MM.1S (cell line): Measurements from ENCODE around the gene MACROD2.

ENCODE experiments used
- CTCF ChIP-seq: fragments of 300-600 bp; sonication (generic); IDR thresholded peaks from 2 replicates; pipeline ENCODE4 v1.5.1; 2016; ENCODE audit warnings: antibody characterized with exemption, low read length, mixed read lengths
- EZH2 ChIP-seq: fragments of 300-600 bp; sonication (generic); optimal IDR thresholded peaks from 2 replicates; pipeline ENCODE3; 2017; ENCODE audit warnings: low read depth, mild to moderate bottlenecking, antibody characterized with exemption, low read length, mixed read lengths
- EZH2phosphoT487 ChIP-seq: fragments of 300-600 bp; sonication (generic); IDR thresholded peaks from 2 replicates; pipeline ENCODE4 v1.6.1; 2018; ENCODE audit warnings: antibody characterized with exemption, low read length

DNA sequence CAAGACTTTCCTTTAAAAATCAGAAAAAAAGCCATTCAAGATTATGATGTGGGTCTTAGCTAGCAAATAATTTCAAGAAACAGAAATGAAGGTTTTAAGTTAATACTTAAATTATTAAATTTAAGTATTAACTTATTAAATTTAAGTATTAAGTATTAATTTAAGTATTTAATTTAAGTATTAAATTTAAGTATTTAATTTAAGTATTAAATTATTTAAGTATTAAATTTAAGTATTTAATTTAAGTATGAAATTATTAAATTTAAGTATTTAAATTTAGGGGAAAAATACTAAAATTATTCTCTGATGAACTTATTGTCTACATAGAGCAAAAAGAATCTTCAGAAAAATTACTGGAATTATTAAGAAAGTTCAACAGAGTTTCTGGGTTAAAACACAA is 1171.4 kb downstream of the MACROD2 start:
- TF ChIP-seq CTCF (no peak), EZH2phosphoT487 (no peak), EZH2 (no peak)
